A549 treated with AZD2906 at 1 μM for 4 hours (cell line): Measurements from ENCODE around the gene CCDC59. TPM values are rescaled to one million over a fixed set of nuclear protein-coding genes. Genes with fewer than 3 reads are reported as not detected.

ENCODE experiments used
- total RNA-seq: library from RNA; stranded (reverse); fragments of 200-300 nt; extraction: Qiagen RNA extraction; gene quantifications from 5 replicates; pipeline ENCODE4 v1.2.3, GENCODE V29; 2022

The CCDC59 gene, protein sequence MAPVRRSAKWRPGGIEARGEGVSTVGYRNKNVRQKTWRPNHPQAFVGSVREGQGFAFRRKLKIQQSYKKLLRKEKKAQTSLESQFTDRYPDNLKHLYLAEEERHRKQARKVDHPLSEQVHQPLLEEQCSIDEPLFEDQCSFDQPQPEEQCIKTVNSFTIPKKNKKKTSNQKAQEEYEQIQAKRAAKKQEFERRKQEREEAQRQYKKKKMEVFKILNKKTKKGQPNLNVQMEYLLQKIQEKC
- 46.2 to 68.6 TPM (median 50.2 TPM) in 5 replicates for total RNA-seq

DNA sequence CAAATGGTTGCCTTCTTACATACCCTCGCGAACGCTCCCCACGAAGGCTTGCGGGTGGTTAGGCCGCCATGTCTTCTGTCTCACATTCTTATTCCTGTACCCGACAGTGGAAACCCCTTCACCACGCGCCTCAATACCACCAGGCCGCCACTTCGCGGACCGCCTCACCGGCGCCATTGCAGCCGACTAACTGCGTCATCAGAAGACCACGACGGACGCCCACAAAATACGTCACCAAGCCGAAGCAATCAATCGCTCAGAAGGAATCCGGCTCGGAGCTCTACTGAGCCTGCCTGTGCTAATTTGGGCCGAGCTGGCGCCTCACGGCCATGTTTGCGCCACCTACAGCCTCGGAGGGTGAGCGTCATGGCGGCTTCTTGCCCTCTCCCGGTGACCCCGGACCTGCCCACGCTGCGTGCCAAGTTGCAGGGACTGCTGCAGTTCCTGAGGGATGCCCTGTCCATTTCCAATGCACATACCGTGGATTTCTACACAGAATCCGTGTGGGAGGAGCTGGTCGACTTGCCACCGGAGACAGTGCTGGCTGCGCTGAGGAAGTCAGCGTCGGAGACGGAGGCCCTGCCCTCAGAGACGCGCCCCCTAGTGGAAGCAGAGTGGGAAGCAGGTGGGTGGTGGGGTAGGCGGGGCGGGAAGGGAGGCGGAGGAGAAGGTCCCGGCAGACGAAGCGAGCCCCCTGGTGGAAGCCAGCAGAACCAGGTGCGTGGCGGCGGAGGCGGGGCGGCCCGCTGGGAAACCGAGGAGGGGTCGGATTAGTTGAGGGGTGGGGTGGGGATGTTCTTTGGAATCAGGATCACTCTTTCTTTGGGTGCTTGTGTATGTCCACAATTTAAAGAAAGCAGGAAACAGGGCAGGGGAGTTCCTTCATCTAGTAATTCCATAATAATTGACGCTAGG lies at the start of gene CCDC59, which contains the start of gene METTL25:
CCDC59 (minus strand) TSS at position 188 of the 915 bp plus-strand sequence; CDS start at position 177, 11 bp downstream.
METTL25 (plus strand) TSS at position 330 of the 915 bp plus-strand sequence; CDS start at position 367, 37 bp downstream.

Other genes starting within 250 kb of the CCDC59 start
- gene METTL25, start 142 bp upstream of the CCDC59 start, total RNA-seq = 1.9 to 4.3 TPM (median 2.6 TPM) in 5 replicates